Retinal pigment epithelial cell (primary cell): ENCODE data around the gene FAM53A.
"Not testable (repeated sequence)": the region's sequence is repeated elsewhere in the genome, so short reads cannot be mapped to it uniquely, and the experiment has no call there.

Source experiments
- DNase-seq: peaks from one replicate; pipeline ENCODE4 v3.0.0-alpha.2; 2010; ENCODE audit warnings: low read depth
- H3K4me3 ChIP-seq: 2 replicates; pipeline ENCODE4 v1.5.1; 2011; ENCODE audit warnings: mild to moderate bottlenecking, low read length, control low read depth, moderate library complexity
- CTCF ChIP-seq: conservative IDR thresholded peaks from 2 replicates; pipeline ENCODE4 v1.5.1; 2011; ENCODE audit warnings: low read depth, low read length, control low read depth, inconsistent platforms

The FAM53A gene

DNA sequence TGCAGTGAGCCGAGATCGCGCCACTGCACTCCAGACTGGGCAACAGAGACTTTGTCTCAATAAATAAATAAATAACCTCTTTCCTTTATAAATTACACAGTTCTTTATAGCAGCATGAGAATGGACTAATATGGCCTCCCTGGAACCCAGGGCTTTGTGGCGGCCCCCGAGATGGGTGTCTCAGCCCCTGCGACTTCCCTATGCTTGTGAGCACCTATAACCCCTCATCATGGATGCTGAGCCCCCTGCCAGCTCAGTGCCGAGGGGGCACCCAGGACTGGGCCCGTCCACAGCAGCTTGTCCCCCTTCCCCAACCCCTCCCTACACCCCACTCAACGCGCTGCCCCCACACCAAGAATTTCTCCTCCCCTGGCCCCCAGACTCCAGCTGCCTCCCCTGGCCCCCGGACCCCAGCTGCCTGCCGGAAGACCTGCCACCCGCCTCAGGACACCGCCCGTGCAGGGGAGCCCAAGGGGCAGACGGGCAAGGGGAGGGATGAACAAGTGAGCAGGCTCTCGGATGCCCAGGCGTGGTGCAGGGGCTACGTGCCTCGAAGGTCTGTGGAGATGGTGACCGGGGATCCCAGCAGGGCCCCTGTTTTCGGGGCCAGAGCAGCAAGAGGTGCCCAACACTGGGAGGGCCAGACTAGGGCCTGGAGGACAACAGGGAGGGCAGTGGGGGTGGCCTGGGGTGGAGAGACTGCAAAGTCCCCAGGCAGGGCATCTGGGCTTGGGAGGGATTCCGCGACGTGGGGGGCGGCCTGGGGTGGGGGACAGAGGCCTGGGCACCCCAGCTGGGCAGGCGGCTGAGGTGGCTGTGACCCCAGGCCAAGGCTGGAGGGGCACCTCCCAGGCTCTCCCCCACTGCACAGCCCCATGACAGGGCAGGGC lies 74.0 kb downstream of the FAM53A start:
- TF ChIP-seq CTCF: no peak
- no peak overlapping the region for H3K4me3 ChIP-seq
- DNase-seq: no peak

DNA sequence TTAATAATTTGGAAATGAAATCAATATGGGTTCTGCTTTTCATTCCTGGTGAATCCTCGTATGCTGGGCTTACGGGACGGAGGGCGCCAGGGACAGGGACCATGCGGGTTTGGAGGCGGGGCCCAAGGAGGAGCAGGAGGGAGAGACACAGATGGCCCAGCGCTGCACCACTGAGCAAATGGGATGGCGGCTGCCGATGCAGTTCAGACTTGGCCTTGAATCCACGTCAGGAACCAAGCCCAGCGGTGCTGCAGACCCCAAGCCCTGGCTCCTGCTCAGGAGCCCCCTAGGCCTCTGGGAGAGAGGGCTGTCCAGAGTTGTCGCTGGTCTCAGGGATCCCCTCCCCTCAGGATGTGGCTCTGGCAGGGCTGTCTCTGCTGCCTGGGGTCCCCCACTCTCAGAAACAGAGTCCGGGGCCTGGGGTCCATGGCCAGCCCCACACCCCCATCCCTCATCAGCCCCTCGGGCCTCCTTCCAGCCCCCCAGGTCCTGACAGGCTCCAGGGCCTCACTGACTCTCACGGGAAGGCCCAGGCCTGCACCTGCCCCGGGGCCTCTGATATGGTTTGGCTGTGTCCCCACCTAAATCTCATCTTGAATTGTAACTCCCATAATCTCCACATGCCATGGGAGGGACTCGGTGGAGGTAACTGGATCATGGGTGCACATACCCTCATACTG lies 75.2 kb downstream of the FAM53A start:
- no peak overlapping the region for H3K4me3 ChIP-seq
- no peak for TF ChIP-seq CTCF
- DNase-seq: no peak

DNA sequence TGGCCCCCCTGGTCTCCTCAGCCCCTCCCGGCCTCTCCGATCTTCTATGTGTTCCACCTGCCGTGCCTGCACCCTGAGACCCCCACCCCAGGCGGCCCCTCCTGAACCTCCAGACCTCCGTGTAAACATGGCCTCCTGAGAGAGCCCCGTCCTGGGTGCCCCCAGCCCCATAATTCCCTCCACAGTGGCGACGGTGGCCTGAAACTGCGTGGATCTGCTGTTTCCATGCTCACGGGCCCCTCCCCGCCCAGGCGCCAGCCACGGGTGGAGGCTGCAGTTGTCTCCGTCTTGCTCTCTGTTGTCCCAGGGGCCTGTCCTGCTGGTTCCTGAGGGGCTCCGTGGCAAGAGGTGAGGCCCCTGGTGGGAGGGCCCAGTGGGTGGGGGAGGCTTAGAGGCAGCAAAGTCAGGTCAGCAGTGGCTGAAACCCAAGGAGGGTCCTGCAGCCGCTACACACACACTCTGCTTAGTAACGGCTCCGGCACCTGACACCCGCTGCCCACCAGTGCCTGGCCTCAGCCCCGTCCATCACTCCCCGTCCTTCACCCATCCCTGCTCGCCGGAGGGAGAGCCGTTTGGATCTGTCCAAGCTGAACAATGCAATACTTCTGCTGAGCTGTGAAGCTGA lies 75.8 kb downstream of the FAM53A start:
- no peak for TF ChIP-seq CTCF
- H3K4me3 ChIP-seq: no peak overlapping the region
- no peak for DNase-seq

DNA sequence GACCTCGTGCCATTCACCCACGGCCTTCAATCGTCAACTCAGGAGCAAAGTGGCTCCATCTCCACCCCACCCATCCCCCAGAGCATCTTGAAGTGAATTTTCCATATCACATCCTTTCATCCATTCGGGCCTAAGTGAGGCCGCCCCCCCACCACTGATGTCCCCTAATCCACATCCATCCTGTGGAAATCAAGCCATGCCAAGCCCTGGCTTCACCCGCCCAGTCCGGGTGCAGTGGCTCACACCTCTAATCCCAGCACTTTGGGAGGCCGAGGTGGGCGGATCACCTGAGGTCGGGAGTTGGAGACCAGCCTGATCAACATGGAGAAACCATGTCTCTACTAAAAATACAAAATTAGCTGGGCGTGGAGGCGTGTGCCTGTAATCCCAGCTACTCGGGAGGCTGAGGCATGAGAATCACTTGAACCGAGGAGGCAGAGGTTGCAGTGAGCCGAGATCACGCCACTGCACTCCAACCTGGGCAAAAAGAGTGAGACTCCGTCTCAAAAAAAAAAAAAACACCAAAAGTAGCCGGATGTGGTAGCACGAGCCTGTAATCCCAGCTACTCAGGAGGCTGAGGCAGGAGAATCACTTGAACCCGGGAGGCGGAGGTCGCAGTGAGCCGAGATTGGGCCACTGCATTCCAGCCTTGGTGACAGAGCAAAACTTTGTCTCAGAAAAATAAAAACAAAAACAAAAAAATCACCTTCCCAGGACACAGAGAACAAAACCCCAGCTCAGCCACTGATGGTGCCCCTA lies 76.5 kb downstream of the FAM53A start:
- DNase-seq, H3K4me3 ChIP-seq: not testable (repeated sequence)

GRCh38 chr4:1604706-1605205 lies 79.4 kb downstream of the FAM53A start:
- H3K4me3 ChIP-seq: no peak overlapping the region
- TF ChIP-seq CTCF: peak; percentile 20
- DNase-seq: no peak

DNA sequence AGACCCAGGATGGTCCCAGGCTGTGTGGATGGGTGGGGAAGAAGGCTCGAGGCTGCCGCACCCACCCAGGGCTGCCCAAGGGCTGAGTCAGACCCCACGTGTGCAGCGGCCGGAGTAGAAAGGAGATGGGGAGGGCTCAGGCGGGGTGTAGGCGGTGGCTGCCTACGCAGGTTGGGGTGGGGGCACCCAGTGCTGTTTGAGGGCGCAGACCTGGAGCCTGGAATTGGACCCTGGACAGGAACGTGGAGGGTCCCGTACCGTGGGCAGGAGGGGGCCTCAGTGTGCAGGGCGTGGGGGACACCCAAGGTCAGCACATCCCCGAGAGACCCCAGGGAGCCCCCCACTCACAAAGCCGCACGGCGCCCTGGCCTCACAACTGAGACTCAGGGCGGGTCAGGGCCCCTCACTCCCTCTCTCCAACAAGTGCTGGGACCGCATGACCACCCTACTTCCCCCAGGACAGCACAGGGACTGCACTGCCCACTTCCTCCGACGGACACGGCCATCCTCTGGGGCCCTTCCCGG lies 79.9 kb downstream of the FAM53A start:
- no peak for TF ChIP-seq CTCF

More for the DNA sequence above, 79.9 kb downstream of the FAM53A start:
- no peak overlapping the region for H3K4me3 ChIP-seq
- no peak for DNase-seq
